Uterus (tissue), 2 donors: Measurements from ENCODE around the gene PRKACA.

Experiments
- POLR2A ChIP-seq, 2 donors: fragments of 450-650 bp; IDR thresholded peaks; one replicate each; pipeline ENCODE4 v1.6.1; 2016; ENCODE audit warnings: antibody characterized with exemption in 2 of 2, mild to moderate bottlenecking in 1 of 2, moderate library complexity in 1 of 2
- TF ChIP-seq, protein P1 (sequence below), 4 experiments: fragments of 200-600 bp in 2 of 4; fragments of 450-650 bp in 2 of 4; sonication (generic) in 2 of 4; IDR thresholded peaks; one replicate each; pipeline ENCODE4 v1.5.1; 2016 to 2019; ENCODE audit warnings: antibody characterized with exemption in 4 of 4, mild to moderate bottlenecking in 2 of 4, moderate library complexity in 1 of 4

DNA sequence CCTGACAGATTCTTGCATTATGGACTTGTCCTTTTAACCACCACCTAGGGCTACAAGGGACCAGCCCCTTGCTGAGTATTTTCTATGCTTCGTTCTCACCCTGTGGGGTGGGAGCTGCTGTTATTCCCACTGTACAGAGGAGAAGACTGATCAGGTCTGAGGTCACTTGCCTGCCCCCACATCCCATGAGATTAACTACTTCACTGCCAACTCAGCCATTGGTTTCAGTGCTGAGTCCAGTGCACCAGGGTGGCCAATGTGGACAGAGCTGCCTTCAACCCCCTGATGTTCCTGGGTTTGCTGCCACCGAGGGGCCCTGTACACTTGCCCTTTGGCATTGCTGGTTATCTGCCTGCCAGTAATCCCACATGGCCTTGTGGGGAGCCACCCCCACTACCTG is 6.9 kb downstream of the PRKACA start:
- TF ChIP-seq POLR2A (IDR thresholded peaks at IDR 0.05), result no peak
- TF ChIP-seq, protein P1, sequence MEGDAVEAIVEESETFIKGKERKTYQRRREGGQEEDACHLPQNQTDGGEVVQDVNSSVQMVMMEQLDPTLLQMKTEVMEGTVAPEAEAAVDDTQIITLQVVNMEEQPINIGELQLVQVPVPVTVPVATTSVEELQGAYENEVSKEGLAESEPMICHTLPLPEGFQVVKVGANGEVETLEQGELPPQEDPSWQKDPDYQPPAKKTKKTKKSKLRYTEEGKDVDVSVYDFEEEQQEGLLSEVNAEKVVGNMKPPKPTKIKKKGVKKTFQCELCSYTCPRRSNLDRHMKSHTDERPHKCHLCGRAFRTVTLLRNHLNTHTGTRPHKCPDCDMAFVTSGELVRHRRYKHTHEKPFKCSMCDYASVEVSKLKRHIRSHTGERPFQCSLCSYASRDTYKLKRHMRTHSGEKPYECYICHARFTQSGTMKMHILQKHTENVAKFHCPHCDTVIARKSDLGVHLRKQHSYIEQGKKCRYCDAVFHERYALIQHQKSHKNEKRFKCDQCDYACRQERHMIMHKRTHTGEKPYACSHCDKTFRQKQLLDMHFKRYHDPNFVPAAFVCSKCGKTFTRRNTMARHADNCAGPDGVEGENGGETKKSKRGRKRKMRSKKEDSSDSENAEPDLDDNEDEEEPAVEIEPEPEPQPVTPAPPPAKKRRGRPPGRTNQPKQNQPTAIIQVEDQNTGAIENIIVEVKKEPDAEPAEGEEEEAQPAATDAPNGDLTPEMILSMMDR (IDR thresholded peaks at IDR 0.05), result no peak
